ENCODE measurements around the gene SDK1.

SDK1 gene

GRCh38 chr7:4078580-4078979, 777.5 kb downstream of the SDK1 start:
- Histone ChIP-seq H3K9me3 (ENCODE audit: insufficient read depth, low read depth, low read length) (peaks cover 8% of the 10 kb centered on the region), H3K4me1 (ENCODE audit: control insufficient read depth in 1 of 2, insufficient read depth in 2 of 2, low read length in 2 of 2) (no peaks in the 10 kb centered on the region), H3K36me3 (ENCODE audit: control insufficient read depth in 1 of 2, insufficient read depth in 2 of 2, low read length in 2 of 2) (peaks cover 20 to 21% of the 10 kb centered on the region in 2 experiments), H3K18ac (ENCODE audit: low read length) (no peak overlapping the region), H3K27ac (ENCODE audit: low read depth, low read length) (no peak overlapping the region), H2AK5ac (ENCODE audit: low read length) (no peak overlapping the region), H4K8ac (ENCODE audit: low read depth, low read length) (no peak overlapping the region), H3K4me3 (ENCODE audit: low read depth, low read length) (no peak overlapping the region), H3K27me3 (ENCODE audit: insufficient read depth, low read length) (no peaks in the 10 kb centered on the region), H3K79me1 (ENCODE audit: low read length) (no peaks in the 10 kb centered on the region), H3K79me2 (ENCODE audit: control insufficient read depth, insufficient read depth, low read length, poor library complexity) (no peaks in the 10 kb centered on the region), H3K14ac (ENCODE audit: low read length) (no peak overlapping the region), H3K9ac (ENCODE audit: low read length) (no peak overlapping the region), H2BK12ac (ENCODE audit: low read length) (no peak overlapping the region), H3K23ac (ENCODE audit: low read length) (no peak overlapping the region), H2BK5ac (ENCODE audit: low read depth, low read length, poor library complexity) (no peak overlapping the region), H2BK120ac (ENCODE audit: insufficient read depth, low read length, poor library complexity) (no peak overlapping the region), H3K4ac (ENCODE audit: low read depth, low read length) (no peak overlapping the region), H2AFZ (ENCODE audit: insufficient read depth, low read length, poor library complexity) (no peak overlapping the region), H3K4me2 (ENCODE audit: low read length) (no peak overlapping the region), H4K12ac (ENCODE audit: low read depth, low read length) (no peak overlapping the region), H4K91ac (ENCODE audit: low read depth, low read length) (no peak overlapping the region)
- no peak for DNase-seq
- WGBS (ENCODE audit: extremely low coverage, insufficient coverage, insufficient read length), result no CpG with 5 or more reads among the region's 13 CpGs

DNA sequence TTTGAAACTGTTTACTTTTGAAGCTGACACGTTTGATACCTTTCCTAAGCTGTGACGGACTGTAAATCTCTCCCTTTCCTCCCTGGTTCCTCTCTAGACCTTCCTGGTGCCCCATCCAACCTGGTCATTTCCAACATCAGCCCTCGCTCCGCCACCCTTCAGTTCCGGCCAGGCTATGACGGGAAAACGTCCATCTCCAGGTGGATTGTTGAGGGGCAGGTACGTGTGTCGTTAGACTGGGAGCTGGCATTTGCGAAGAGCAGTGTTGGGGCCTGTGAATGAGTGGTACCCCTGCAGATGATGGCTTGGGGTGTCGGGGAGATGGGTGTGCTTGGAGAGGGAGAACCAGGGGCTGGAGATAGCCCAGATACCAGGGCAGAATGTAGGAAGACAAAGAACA, 778.3 kb downstream of the SDK1 start:
- Histone ChIP-seq H4K8ac (ENCODE audit: low read depth, low read length) (no peak overlapping the region), H3K79me1 (ENCODE audit: low read length) (no peaks in the 10 kb centered on the region), H3K27ac (ENCODE audit: low read depth, low read length) (no peak overlapping the region), H3K36me3 (ENCODE audit: control insufficient read depth in 1 of 2, insufficient read depth in 2 of 2, low read length in 2 of 2) (peaks cover 20 to 21% of the 10 kb centered on the region in 2 experiments), H3K4me1 (ENCODE audit: control insufficient read depth in 1 of 2, insufficient read depth in 2 of 2, low read length in 2 of 2) (no peaks in the 10 kb centered on the region), H2AK5ac (ENCODE audit: low read length) (no peak overlapping the region), H3K14ac (ENCODE audit: low read length) (no peak overlapping the region), H2BK5ac (ENCODE audit: low read depth, low read length, poor library complexity) (no peak overlapping the region), H3K4me3 (ENCODE audit: low read depth, low read length) (no peak overlapping the region), H3K4me2 (ENCODE audit: low read length) (no peak overlapping the region), H3K27me3 (ENCODE audit: insufficient read depth, low read length) (no peaks in the 10 kb centered on the region), H4K12ac (ENCODE audit: low read depth, low read length) (no peak overlapping the region), H3K23ac (ENCODE audit: low read length) (no peak overlapping the region), H2AFZ (ENCODE audit: insufficient read depth, low read length, poor library complexity) (no peak overlapping the region), H4K91ac (ENCODE audit: low read depth, low read length) (no peak overlapping the region), H3K9ac (ENCODE audit: low read length) (no peak overlapping the region), H3K18ac (ENCODE audit: low read length) (no peak overlapping the region), H3K79me2 (ENCODE audit: control insufficient read depth, insufficient read depth, low read length, poor library complexity) (no peaks in the 10 kb centered on the region), H2BK120ac (ENCODE audit: insufficient read depth, low read length, poor library complexity) (no peak overlapping the region), H2BK12ac (ENCODE audit: low read length) (no peak overlapping the region), H3K4ac (ENCODE audit: low read depth, low read length) (no peak overlapping the region), H3K9me3 (ENCODE audit: insufficient read depth, low read depth, low read length) (peaks cover 8% of the 10 kb centered on the region)
- DNase-seq, result no peak
- WGBS (ENCODE audit: extremely low coverage, insufficient coverage, insufficient read length), result no CpG with 5 or more reads among the region's 11 CpGs

- no peak overlapping the region for H3K4me2 ChIP-seq (ENCODE audit: low read length)
- no peaks in the 10 kb centered on the region for H3K79me2 ChIP-seq (ENCODE audit: control insufficient read depth, insufficient read depth, low read length, poor library complexity)
- peaks cover 20 to 21% of the 10 kb centered on the region in 2 experiments for H3K36me3 ChIP-seq (ENCODE audit: control insufficient read depth in 1 of 2, insufficient read depth in 2 of 2, low read length in 2 of 2)
- no peak overlapping the region for H2BK5ac ChIP-seq (ENCODE audit: low read depth, low read length, poor library complexity)
- H3K4me3 ChIP-seq (ENCODE audit: low read depth, low read length), result no peak overlapping the region
- no peak overlapping the region for H4K8ac ChIP-seq (ENCODE audit: low read depth, low read length)
- WGBS (ENCODE audit: extremely low coverage, insufficient coverage, insufficient read length), result no CpG with 5 or more reads among the region's 13 CpGs
- H3K23ac ChIP-seq (ENCODE audit: low read length), result no peak overlapping the region
- H3K27me3 ChIP-seq (ENCODE audit: insufficient read depth, low read length), result no peaks in the 10 kb centered on the region
- no peak overlapping the region for H3K18ac ChIP-seq (ENCODE audit: low read length)
- no peaks in the 10 kb centered on the region for H3K79me1 ChIP-seq (ENCODE audit: low read length)
- H4K12ac ChIP-seq (ENCODE audit: low read depth, low read length), result no peak overlapping the region
- H3K27ac ChIP-seq (ENCODE audit: low read depth, low read length), result no peak overlapping the region
- no peak overlapping the region for H2BK120ac ChIP-seq (ENCODE audit: insufficient read depth, low read length, poor library complexity)
- no peaks in the 10 kb centered on the region for H3K4me1 ChIP-seq (ENCODE audit: control insufficient read depth in 1 of 2, insufficient read depth in 2 of 2, low read length in 2 of 2)
- DNase-seq, result no peak
- H4K91ac ChIP-seq (ENCODE audit: low read depth, low read length), result no peak overlapping the region
- no peak overlapping the region for H2BK12ac ChIP-seq (ENCODE audit: low read length)
- H3K9ac ChIP-seq (ENCODE audit: low read length), result no peak overlapping the region
- no peak overlapping the region for H3K14ac ChIP-seq (ENCODE audit: low read length)
- H3K4ac ChIP-seq (ENCODE audit: low read depth, low read length), result no peak overlapping the region
- peaks cover 8% of the 10 kb centered on the region for H3K9me3 ChIP-seq (ENCODE audit: insufficient read depth, low read depth, low read length)
- H2AK5ac ChIP-seq (ENCODE audit: low read length), result no peak overlapping the region
- no peak overlapping the region for H2AFZ ChIP-seq (ENCODE audit: insufficient read depth, low read length, poor library complexity)
Measured at GRCh38 chr7:4079956-4080355, 778.9 kb downstream of the SDK1 start.

DNA sequence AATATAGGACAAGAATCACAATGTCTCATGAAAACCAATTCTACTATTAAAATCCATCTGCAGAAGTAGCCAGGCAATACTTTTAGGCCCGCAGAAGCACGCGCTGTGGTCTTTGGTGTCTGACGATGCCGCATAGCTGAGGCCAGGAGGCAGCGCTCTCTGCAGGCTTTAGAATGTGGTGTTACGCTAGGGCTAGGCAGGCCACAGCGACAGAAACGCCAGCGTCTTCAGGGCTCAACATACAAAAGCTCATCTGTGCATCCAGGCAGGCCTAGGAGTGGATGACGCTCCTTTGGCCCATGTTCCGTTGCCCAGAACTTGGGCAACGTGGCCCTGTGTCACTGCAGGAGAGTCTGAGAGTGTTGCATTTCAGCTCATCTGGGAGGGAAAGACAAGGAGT, 779.9 kb downstream of the SDK1 start:
- no peak overlapping the region for H3K4me2 ChIP-seq (ENCODE audit: low read length)
- no peaks in the 10 kb centered on the region for H3K79me2 ChIP-seq (ENCODE audit: control insufficient read depth, insufficient read depth, low read length, poor library complexity)
- H2BK5ac ChIP-seq (ENCODE audit: low read depth, low read length, poor library complexity), result no peak overlapping the region
- H3K14ac ChIP-seq (ENCODE audit: low read length), result no peak overlapping the region
- H2AK5ac ChIP-seq (ENCODE audit: low read length), result no peak overlapping the region
- no peaks in the 10 kb centered on the region for H3K4me1 ChIP-seq (ENCODE audit: control insufficient read depth in 1 of 2, insufficient read depth in 2 of 2, low read length in 2 of 2)
- H3K36me3 ChIP-seq (ENCODE audit: control insufficient read depth in 1 of 2, insufficient read depth in 2 of 2, low read length in 2 of 2), result peaks cover 20 to 21% of the 10 kb centered on the region in 2 experiments
- no peak overlapping the region for H2AFZ ChIP-seq (ENCODE audit: insufficient read depth, low read length, poor library complexity)
- no peak overlapping the region for H3K27ac ChIP-seq (ENCODE audit: low read depth, low read length)
- H3K18ac ChIP-seq (ENCODE audit: low read length), result no peak overlapping the region
- H4K8ac ChIP-seq (ENCODE audit: low read depth, low read length), result no peak overlapping the region
- H2BK12ac ChIP-seq (ENCODE audit: low read length), result no peak overlapping the region
- H3K27me3 ChIP-seq (ENCODE audit: insufficient read depth, low read length), result no peaks in the 10 kb centered on the region
- H3K9ac ChIP-seq (ENCODE audit: low read length), result no peak overlapping the region
- no peak for DNase-seq
- no peak overlapping the region for H3K4ac ChIP-seq (ENCODE audit: low read depth, low read length)
- H3K4me3 ChIP-seq (ENCODE audit: low read depth, low read length), result no peak overlapping the region
- no peaks in the 10 kb centered on the region for H3K79me1 ChIP-seq (ENCODE audit: low read length)
- no CpG with 5 or more reads among the region's 13 CpGs for WGBS (ENCODE audit: extremely low coverage, insufficient coverage, insufficient read length)
- H3K9me3 ChIP-seq (ENCODE audit: insufficient read depth, low read depth, low read length), result peaks cover 8% of the 10 kb centered on the region
- no peak overlapping the region for H2BK120ac ChIP-seq (ENCODE audit: insufficient read depth, low read length, poor library complexity)
- no peak overlapping the region for H4K91ac ChIP-seq (ENCODE audit: low read depth, low read length)
- no peak overlapping the region for H4K12ac ChIP-seq (ENCODE audit: low read depth, low read length)
- no peak overlapping the region for H3K23ac ChIP-seq (ENCODE audit: low read length)

Measured in trophoblast cell (in vitro differentiated cells and primary cell).